Neuron (in vitro differentiated cells): ENCODE data around the gene CPT1C.
"Not testable (repeated sequence)": the region's sequence is repeated elsewhere in the genome, so short reads cannot be mapped to it uniquely, and the experiment has no call there.

ENCODE experiments used
- H2AFZ ChIP-seq: one replicate; pipeline ENCODE4 v1.6.1; 2013; ENCODE audit warnings: low read depth, mild to moderate bottlenecking, inconsistent platforms, low read length, moderate library complexity
- H3K27me3 ChIP-seq: one replicate; pipeline ENCODE4 v1.6.1; 2013; ENCODE audit warnings: low read length; ENCODE audit not compliant: insufficient read depth
- H3K36me3 ChIP-seq: one replicate; pipeline ENCODE4 v1.6.1; 2013; ENCODE audit warnings: low read length; ENCODE audit not compliant: insufficient read depth
- H3K4me1 ChIP-seq: one replicate; pipeline ENCODE4 v1.6.1; 2013; ENCODE audit warnings: low read length; ENCODE audit not compliant: insufficient read depth
- H3K4me3 ChIP-seq: 2 replicates; pipeline ENCODE4 v1.5.1; 2013; ENCODE audit warnings: mild to moderate bottlenecking, low read length, moderate library complexity
- H3K9me3 ChIP-seq: one replicate; pipeline ENCODE4 v1.6.1; 2013; ENCODE audit warnings: low read length

CPT1C gene

GRCh38 chr19:49712397-49712859, 21.5 kb downstream of the CPT1C start:
- Histone ChIP-seq H3K4me3 (no peak overlapping the region), H3K27me3 (no peaks in the 10 kb centered on the region), H2AFZ (no peak overlapping the region), H3K4me1 (no peaks in the 10 kb centered on the region), H3K9me3 (peaks cover 2% of the 10 kb centered on the region), H3K36me3 (peaks cover 47% of the 10 kb centered on the region)

- Histone ChIP-seq H3K4me3 (no peak overlapping the region), H3K27me3 (no peaks in the 10 kb centered on the region), H3K36me3 (peaks cover 41% of the 10 kb centered on the region), H3K4me1 (no peaks in the 10 kb centered on the region), H2AFZ (no peak overlapping the region), H3K9me3 (peaks cover 4% of the 10 kb centered on the region)
Measured at GRCh38 chr19:49713236-49713845, 22.4 kb downstream of the CPT1C start.

- no peak overlapping the region for H2AFZ ChIP-seq
- H3K4me1 ChIP-seq, result no peaks in the 10 kb centered on the region
- peaks cover 20% of the 10 kb centered on the region for H3K36me3 ChIP-seq
- H3K27me3 ChIP-seq, result no peaks in the 10 kb centered on the region
- peaks cover 4% of the 10 kb centered on the region for H3K9me3 ChIP-seq
- H3K4me3 ChIP-seq, result no peak overlapping the region
Measured at GRCh38 chr19:49716154-49716553, 25.2 kb downstream of the CPT1C start.

- H3K4me3 ChIP-seq, result no peak overlapping the region
- H3K9me3 ChIP-seq, result peaks cover 3% of the 10 kb centered on the region
- H3K36me3 ChIP-seq, result peaks cover 3% of the 10 kb centered on the region
- H3K27me3 ChIP-seq, result no peaks in the 10 kb centered on the region
- no peaks in the 10 kb centered on the region for H3K4me1 ChIP-seq
- H2AFZ ChIP-seq, result no peak overlapping the region
Measured at GRCh38 chr19:49718511-49718910, 27.6 kb downstream of the CPT1C start.

- no peaks in the 10 kb centered on the region for H3K4me1 ChIP-seq
- no peaks in the 10 kb centered on the region for H3K36me3 ChIP-seq
- H3K27me3 ChIP-seq, result no peaks in the 10 kb centered on the region
- no peak overlapping the region for H3K4me3 ChIP-seq
- H3K9me3 ChIP-seq, result peaks cover 2% of the 10 kb centered on the region
- H2AFZ ChIP-seq, result no peak overlapping the region
Measured at GRCh38 chr19:49718991-49719390, 28.1 kb downstream of the CPT1C start.

GRCh38 chr19:49719420-49719819, 28.5 kb downstream of the CPT1C start:
- H3K9me3 ChIP-seq, H3K36me3 ChIP-seq, H3K27me3 ChIP-seq, H2AFZ ChIP-seq, H3K4me1 ChIP-seq, H3K4me3 ChIP-seq: not testable (repeated sequence)

GRCh38 chr19:49727217-49728030, 36.5 kb downstream of the CPT1C start:
- no peaks in the 10 kb centered on the region for H3K27me3 ChIP-seq
- H3K4me3 ChIP-seq, result no peak overlapping the region
- H3K36me3 ChIP-seq, result no peaks in the 10 kb centered on the region
- H3K4me1 ChIP-seq, result no peaks in the 10 kb centered on the region
- no peak overlapping the region for H2AFZ ChIP-seq
- H3K9me3 ChIP-seq, result peaks cover 3% of the 10 kb centered on the region

- Histone ChIP-seq H3K4me1 (no peaks in the 10 kb centered on the region), H3K36me3 (no peaks in the 10 kb centered on the region), H3K4me3 (no peak overlapping the region), H3K9me3 (peaks cover 3% of the 10 kb centered on the region), H3K27me3 (no peaks in the 10 kb centered on the region), H2AFZ (no peak overlapping the region)
Measured at GRCh38 chr19:49730166-49730565, 39.2 kb downstream of the CPT1C start.

- Histone ChIP-seq H3K4me3 (no peak overlapping the region), H3K4me1 (no peaks in the 10 kb centered on the region), H3K27me3 (no peaks in the 10 kb centered on the region), H3K9me3 (no peaks in the 10 kb centered on the region), H3K36me3 (no peaks in the 10 kb centered on the region), H2AFZ (no peak overlapping the region)
Measured at GRCh38 chr19:49738268-49738667, 47.4 kb downstream of the CPT1C start.

- Histone ChIP-seq H3K4me1 (no peaks in the 10 kb centered on the region), H3K36me3 (no peaks in the 10 kb centered on the region), H2AFZ (no peak overlapping the region), H3K4me3 (no peak overlapping the region), H3K27me3 (no peaks in the 10 kb centered on the region), H3K9me3 (no peaks in the 10 kb centered on the region)
Measured at GRCh38 chr19:49739098-49739497, 48.2 kb downstream of the CPT1C start.

GRCh38 chr19:49739933-49740332, 49.0 kb downstream of the CPT1C start:
- H2AFZ ChIP-seq, result peak overlapping the region; percentile 18
- H3K4me3 ChIP-seq, result no peak overlapping the region
- no peaks in the 10 kb centered on the region for H3K27me3 ChIP-seq
- H3K36me3 ChIP-seq, result no peaks in the 10 kb centered on the region
- H3K9me3 ChIP-seq, result no peaks in the 10 kb centered on the region
- no peaks in the 10 kb centered on the region for H3K4me1 ChIP-seq

- Histone ChIP-seq H3K36me3 (no peaks in the 10 kb centered on the region), H2AFZ (no peak overlapping the region), H3K9me3 (no peaks in the 10 kb centered on the region), H3K4me1 (no peaks in the 10 kb centered on the region), H3K27me3 (no peaks in the 10 kb centered on the region), H3K4me3 (no peak overlapping the region)
Measured at GRCh38 chr19:49741210-49741844, 50.4 kb downstream of the CPT1C start.

- Histone ChIP-seq H3K27me3 (no peaks in the 10 kb centered on the region), H3K4me1 (no peaks in the 10 kb centered on the region), H3K36me3 (no peaks in the 10 kb centered on the region), H3K9me3 (no peaks in the 10 kb centered on the region), H3K4me3 (no peak overlapping the region), H2AFZ (no peak overlapping the region)
Measured at GRCh38 chr19:49744946-49745381, 54.0 kb downstream of the CPT1C start.
